KMS-11 (cell line): ENCODE measurements around the gene MPRIP.

ENCODE experiments used
- H2AFZ ChIP-seq: fragments of 200-600 bp; sonication (generic); 2 replicates; pipeline ENCODE4 v1.6.1; 2016; ENCODE audit warnings: antibody characterized with exemption, mixed run types, low read depth
- H3K27ac ChIP-seq: fragments of 200-600 bp; sonication (generic); 2 replicates; pipeline ENCODE4 v1.6.1; 2016; ENCODE audit warnings: mild to moderate bottlenecking, mixed run types
- H3K27me3 ChIP-seq: fragments of 200-600 bp; sonication (generic); 2 replicates; pipeline ENCODE4 v1.6.1; 2017; ENCODE audit warnings: mild to moderate bottlenecking, low read depth, mixed run types, moderate library complexity; ENCODE audit not compliant: insufficient read depth
- H3K36me3 ChIP-seq: fragments of 200-600 bp; sonication (generic); 2 replicates; pipeline ENCODE4 v1.6.1; 2017; ENCODE audit warnings: mild to moderate bottlenecking, mixed run types; ENCODE audit not compliant: insufficient read depth
- H3K4me1 ChIP-seq: fragments of 200-600 bp; sonication (generic); 2 replicates; pipeline ENCODE4 v1.6.1; 2016; ENCODE audit warnings: mild to moderate bottlenecking, low read depth, mixed run types; ENCODE audit not compliant: poor library complexity, severe bottlenecking
- H3K4me2 ChIP-seq: fragments of 200-600 bp; sonication (generic); 2 replicates; pipeline ENCODE4 v1.7.0; 2016; ENCODE audit warnings: mild to moderate bottlenecking, mixed run types
- H3K4me3 ChIP-seq: fragments of 200-600 bp; sonication (generic); IDR thresholded peaks from 2 replicates; pipeline ENCODE4 v1.6.1; 2017; ENCODE audit warnings: low read depth, low read length, mixed read lengths; ENCODE audit not compliant: insufficient read depth
- H3K79me2 ChIP-seq: fragments of 200-600 bp; sonication (generic); 2 replicates; pipeline ENCODE4 v1.6.1; 2016; ENCODE audit warnings: low read depth, mixed run types; ENCODE audit not compliant: insufficient read depth
- H3K9ac ChIP-seq: fragments of 200-600 bp; sonication (generic); 2 replicates; pipeline ENCODE4 v1.6.1; 2016; ENCODE audit warnings: mild to moderate bottlenecking, mixed run types
- H4K20me1 ChIP-seq: fragments of 200-600 bp; sonication (generic); 2 replicates; pipeline ENCODE4 v1.6.1; 2016; ENCODE audit warnings: mild to moderate bottlenecking, mixed run types; ENCODE audit not compliant: insufficient read depth
- CTCF ChIP-seq: fragments of 200-600 bp; sonication (generic); conservative IDR thresholded peaks from 2 replicates; pipeline ENCODE4 v1.6.1; 2017; ENCODE audit warnings: low read depth, mild to moderate bottlenecking, antibody characterized with exemption, low read length, moderate library complexity, mixed read lengths

Gene MPRIP

GRCh38 chr17:17089796-17090641 is 47.8 kb downstream of the MPRIP start:
- Histone ChIP-seq H3K79me2 (no peaks in the 10 kb centered on the region), H3K27me3 (no peaks in the 10 kb centered on the region), H3K4me1 (no peaks in the 10 kb centered on the region), H3K36me3 (no peaks in the 10 kb centered on the region), H3K9ac (no peak overlapping the region), H3K4me2 (no peak overlapping the region), H4K20me1 (no peaks in the 10 kb centered on the region), H3K27ac (no peak overlapping the region), H3K4me3 (no peak overlapping the region), H2AFZ (no peak overlapping the region)
- TF ChIP-seq CTCF = no peak

GRCh38 chr17:17090642-17091103 is 48.4 kb downstream of the MPRIP start:
- no peaks in the 10 kb centered on the region for H3K36me3 ChIP-seq
- H3K79me2 ChIP-seq = no peaks in the 10 kb centered on the region
- no peaks in the 10 kb centered on the region for H3K4me1 ChIP-seq
- no peak overlapping the region for H3K27ac ChIP-seq
- H3K4me2 ChIP-seq = no peak overlapping the region
- H4K20me1 ChIP-seq = no peaks in the 10 kb centered on the region
- no peaks in the 10 kb centered on the region for H3K27me3 ChIP-seq
- H2AFZ ChIP-seq = no peak overlapping the region
- TF ChIP-seq CTCF = no peak
- H3K4me3 ChIP-seq = no peak overlapping the region
- no peak overlapping the region for H3K9ac ChIP-seq

GRCh38 chr17:17091276-17091675 is 49.0 kb downstream of the MPRIP start:
- H3K9ac ChIP-seq = no peak overlapping the region
- H3K79me2 ChIP-seq = no peaks in the 10 kb centered on the region
- no peak overlapping the region for H3K27ac ChIP-seq
- no peaks in the 10 kb centered on the region for H3K27me3 ChIP-seq
- no peak overlapping the region for H3K4me3 ChIP-seq
- no peaks in the 10 kb centered on the region for H3K4me1 ChIP-seq
- H2AFZ ChIP-seq = no peak overlapping the region
- no peaks in the 10 kb centered on the region for H3K36me3 ChIP-seq
- no peak for TF ChIP-seq CTCF
- no peak overlapping the region for H3K4me2 ChIP-seq
- no peaks in the 10 kb centered on the region for H4K20me1 ChIP-seq

GRCh38 chr17:17091856-17092756 is 49.8 kb downstream of the MPRIP start:
- H3K27me3 ChIP-seq = no peaks in the 10 kb centered on the region
- H2AFZ ChIP-seq = no peak overlapping the region
- H3K36me3 ChIP-seq = no peaks in the 10 kb centered on the region
- H4K20me1 ChIP-seq = no peaks in the 10 kb centered on the region
- no peaks in the 10 kb centered on the region for H3K79me2 ChIP-seq
- no peak overlapping the region for H3K27ac ChIP-seq
- H3K9ac ChIP-seq = no peak overlapping the region
- no peak for TF ChIP-seq CTCF
- H3K4me3 ChIP-seq = no peak overlapping the region
- H3K4me2 ChIP-seq = no peak overlapping the region
- H3K4me1 ChIP-seq = no peaks in the 10 kb centered on the region
